OCI-LY3 (cell line): Measurements from ENCODE around the gene STX16.

ENCODE experiments used
- H2AFZ ChIP-seq: fragments of 200-600, 300-600 bp; shearing (Covaris generic); 2 replicates; pipeline ENCODE4 v1.6.0; 2014; ENCODE audit warnings: antibody characterized with exemption, low read depth, low read length
- H3K27ac ChIP-seq: fragments of 200-600, 300-600 bp; sonication (generic); 2 replicates; pipeline ENCODE4 v1.5.1; 2014; ENCODE audit warnings: mild to moderate bottlenecking, low read length, moderate library complexity, mixed read lengths
- H3K27me3 ChIP-seq: fragments of 200-600, 300-600 bp; sonication (generic); 2 replicates; pipeline ENCODE4 v1.6.1; 2014; ENCODE audit warnings: low read depth, low read length, mixed read lengths
- H3K36me3 ChIP-seq: fragments of 200-600, 300-600 bp; sonication (generic); replicated peaks from 2 replicates; pipeline ENCODE3; 2014; ENCODE audit warnings: low read depth, low read length, mixed read lengths
- H3K4me1 ChIP-seq: fragments of 300-600, 200-600 bp; sonication (generic); 2 replicates; pipeline ENCODE4 v1.6.1; 2014; ENCODE audit warnings: low read length, mixed read lengths
- H3K4me2 ChIP-seq: fragments of 200-600, 300-600 bp; sonication (generic); 2 replicates; pipeline ENCODE4 v1.6.1; 2014; ENCODE audit warnings: low read length, mixed read lengths
- H3K4me3 ChIP-seq: fragments of 300-600, 200-600 bp; sonication (generic); 2 replicates; pipeline ENCODE4 v1.5.1; 2014; ENCODE audit warnings: antibody characterized with exemption, mild to moderate bottlenecking, low read length, moderate library complexity
- H3K79me2 ChIP-seq: fragments of 300-600, 200-600 bp; shearing (Covaris generic); 2 replicates; pipeline ENCODE4 v1.6.1; 2014; ENCODE audit warnings: mild to moderate bottlenecking, low read length, mixed read lengths
- H3K9ac ChIP-seq: fragments of 300-600, 200-600 bp; shearing (Covaris generic); 2 replicates; pipeline ENCODE4 v1.6.0; 2014; ENCODE audit warnings: mild to moderate bottlenecking, low read length, moderate library complexity
- H3K9me3 ChIP-seq: fragments of 200-600, 300-600 bp; shearing (Covaris generic); 2 replicates; pipeline ENCODE4 v1.6.1; 2014; ENCODE audit warnings: low read length, mixed read lengths; ENCODE audit not compliant: insufficient read depth
- H4K20me1 ChIP-seq: fragments of 200-600, 300-600 bp; sonication (generic); 2 replicates; pipeline ENCODE4 v1.6.1; 2016; ENCODE audit warnings: low read length, mixed read lengths; ENCODE audit not compliant: insufficient read depth
- EZH2phosphoT487 ChIP-seq: fragments of 200-600 bp; shearing (Covaris generic); IDR thresholded peaks from 2 replicates; pipeline ENCODE4 v1.6.1; 2018; ENCODE audit warnings: antibody characterized with exemption, mixed run types, low read depth
- TF ChIP-seq, protein P1 (sequence below): fragments of 200-600, 300-600 bp; sonication (generic); IDR thresholded peaks from 2 replicates; pipeline ENCODE4 v1.5.1; 2014; ENCODE audit warnings: antibody characterized with exemption, low read length, low read depth

The STX16 gene

GRCh38 chr20:58714340-58714922 lies 63.3 kb downstream of the STX16 start:
- H3K27ac ChIP-seq, result no peak overlapping the region

DNA sequence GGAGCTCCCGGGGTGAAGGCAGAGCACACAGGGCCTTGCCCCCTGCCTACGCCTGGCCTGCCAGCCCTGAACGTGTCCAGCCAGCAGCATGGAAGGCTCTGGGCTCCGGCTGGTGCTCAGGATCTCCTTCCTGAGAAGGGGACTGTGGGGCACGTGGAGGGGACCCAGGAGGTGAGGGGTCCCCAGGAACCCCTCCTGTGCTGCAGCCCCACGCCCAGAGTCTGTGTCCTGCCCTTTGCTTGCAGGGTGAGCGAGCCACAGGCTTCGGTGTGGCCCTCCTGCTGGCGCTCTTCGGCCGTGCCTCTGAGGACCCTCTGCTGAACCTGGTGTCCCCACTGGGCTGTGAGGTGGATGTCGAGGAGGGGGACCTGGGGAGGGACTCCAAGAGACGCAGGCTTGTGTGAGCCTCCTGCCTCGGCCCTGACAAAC lies 63.9 kb downstream of the STX16 start:
- TF ChIP-seq EZH2phosphoT487, result no peak
- TF ChIP-seq, protein P1, sequence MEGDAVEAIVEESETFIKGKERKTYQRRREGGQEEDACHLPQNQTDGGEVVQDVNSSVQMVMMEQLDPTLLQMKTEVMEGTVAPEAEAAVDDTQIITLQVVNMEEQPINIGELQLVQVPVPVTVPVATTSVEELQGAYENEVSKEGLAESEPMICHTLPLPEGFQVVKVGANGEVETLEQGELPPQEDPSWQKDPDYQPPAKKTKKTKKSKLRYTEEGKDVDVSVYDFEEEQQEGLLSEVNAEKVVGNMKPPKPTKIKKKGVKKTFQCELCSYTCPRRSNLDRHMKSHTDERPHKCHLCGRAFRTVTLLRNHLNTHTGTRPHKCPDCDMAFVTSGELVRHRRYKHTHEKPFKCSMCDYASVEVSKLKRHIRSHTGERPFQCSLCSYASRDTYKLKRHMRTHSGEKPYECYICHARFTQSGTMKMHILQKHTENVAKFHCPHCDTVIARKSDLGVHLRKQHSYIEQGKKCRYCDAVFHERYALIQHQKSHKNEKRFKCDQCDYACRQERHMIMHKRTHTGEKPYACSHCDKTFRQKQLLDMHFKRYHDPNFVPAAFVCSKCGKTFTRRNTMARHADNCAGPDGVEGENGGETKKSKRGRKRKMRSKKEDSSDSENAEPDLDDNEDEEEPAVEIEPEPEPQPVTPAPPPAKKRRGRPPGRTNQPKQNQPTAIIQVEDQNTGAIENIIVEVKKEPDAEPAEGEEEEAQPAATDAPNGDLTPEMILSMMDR, result no peak
- H2AFZ ChIP-seq, result no peak overlapping the region
- no peaks in the 10 kb centered on the region for H3K4me1 ChIP-seq
- no peaks in the 10 kb centered on the region for H3K36me3 ChIP-seq
- H3K27me3 ChIP-seq, result no peaks in the 10 kb centered on the region
- no peaks in the 10 kb centered on the region for H4K20me1 ChIP-seq
- H3K79me2 ChIP-seq, result no peaks in the 10 kb centered on the region
- H3K9ac ChIP-seq, result no peak overlapping the region
- no peaks in the 10 kb centered on the region for H3K9me3 ChIP-seq
- no peak overlapping the region for H3K27ac ChIP-seq
- no peak overlapping the region for H3K4me3 ChIP-seq
- no peak overlapping the region for H3K4me2 ChIP-seq

More at GRCh38 chr20:58714340-58714922, 63.3 kb downstream of the STX16 start:
- Histone ChIP-seq H3K9me3 (no peaks in the 10 kb centered on the region), H3K79me2 (no peaks in the 10 kb centered on the region), H3K27me3 (no peaks in the 10 kb centered on the region), H2AFZ (no peak overlapping the region), H3K4me3 (no peak overlapping the region), H3K4me2 (no peak overlapping the region), H3K9ac (no peak overlapping the region), H3K4me1 (no peaks in the 10 kb centered on the region), H3K36me3 (no peaks in the 10 kb centered on the region), H4K20me1 (no peaks in the 10 kb centered on the region)
- no peak for TF ChIP-seq EZH2phosphoT487
- TF ChIP-seq, protein P1, result no peak

GRCh38 chr20:58715391-58715800 lies 64.3 kb downstream of the STX16 start:
- Histone ChIP-seq H3K79me2 (no peaks in the 10 kb centered on the region), H3K9me3 (no peaks in the 10 kb centered on the region), H3K9ac (no peak overlapping the region), H2AFZ (no peak overlapping the region), H3K4me3 (no peak overlapping the region), H3K4me2 (no peak overlapping the region), H4K20me1 (no peaks in the 10 kb centered on the region), H3K36me3 (no peaks in the 10 kb centered on the region), H3K4me1 (no peaks in the 10 kb centered on the region), H3K27me3 (no peaks in the 10 kb centered on the region), H3K27ac (no peak overlapping the region)
- no peak for TF ChIP-seq EZH2phosphoT487
- TF ChIP-seq, protein P1, result no peak

- no peaks in the 10 kb centered on the region for H3K79me2 ChIP-seq
- no peaks in the 10 kb centered on the region for H3K9me3 ChIP-seq
- no peak for TF ChIP-seq EZH2phosphoT487
- TF ChIP-seq, protein P1, result no peak
- no peaks in the 10 kb centered on the region for H3K4me1 ChIP-seq
- H3K4me2 ChIP-seq, result no peak overlapping the region
- no peaks in the 10 kb centered on the region for H4K20me1 ChIP-seq
- no peak overlapping the region for H2AFZ ChIP-seq
- H3K36me3 ChIP-seq, result no peaks in the 10 kb centered on the region
- H3K27ac ChIP-seq, result no peak overlapping the region
- no peak overlapping the region for H3K9ac ChIP-seq
- H3K4me3 ChIP-seq, result no peak overlapping the region
- 0 out of 2 replicates have a peak, but pooled peaks cover under 1% of the 10 kb centered on the region for H3K27me3 ChIP-seq
Observed at GRCh38 chr20:58715801-58716475, 64.9 kb downstream of the STX16 start.
